GM20000 (cell line): ENCODE results near the gene MIF4GD.
A peak's percentile ranks its signal among the peaks of the same experiment; 100 is the strongest.

Experiments used
- DNase-seq: peaks from one replicate; pipeline ENCODE4 v3.0.0; 2012; ENCODE audit warnings: low spot score
- TF ChIP-seq, protein P1 (sequence below): IDR thresholded peaks from 2 replicates; pipeline ENCODE4 v1.5.1; 2012; ENCODE audit warnings: mild to moderate bottlenecking, control low read depth; ENCODE audit errors: extremely low read depth, missing control alignments

Gene MIF4GD

DNA sequence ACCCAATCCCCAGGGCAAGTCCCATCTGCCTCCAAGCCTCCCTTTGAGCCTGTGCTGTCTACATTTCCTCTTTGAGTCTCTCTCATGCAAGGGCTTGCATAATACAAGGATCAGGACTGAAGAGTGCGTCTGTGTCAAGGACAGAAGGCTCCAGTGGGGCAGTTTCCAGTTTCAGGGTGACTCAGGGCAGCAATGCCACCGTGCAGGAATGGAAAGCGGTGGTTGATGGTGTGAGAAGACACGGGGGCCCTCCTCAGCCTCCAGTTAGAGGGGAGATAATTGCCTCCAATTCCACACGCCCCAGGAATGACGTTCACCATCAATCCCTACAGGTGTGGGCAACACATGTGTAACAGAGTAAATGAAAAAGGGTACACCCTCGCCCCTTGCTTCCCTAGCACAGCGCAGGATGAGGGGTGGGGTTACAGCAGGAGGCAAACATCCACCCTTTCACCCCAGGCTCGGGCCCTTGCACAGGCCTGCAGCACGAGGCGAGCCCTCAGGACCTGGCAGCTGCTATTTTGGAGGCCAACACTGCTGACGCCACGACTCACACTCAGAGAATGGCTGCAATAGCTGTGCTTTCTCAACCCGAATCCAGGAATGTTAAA lies 43.0 kb upstream of the MIF4GD start:
- peak; percentile 32 for DNase-seq
- TF ChIP-seq, protein P1, sequence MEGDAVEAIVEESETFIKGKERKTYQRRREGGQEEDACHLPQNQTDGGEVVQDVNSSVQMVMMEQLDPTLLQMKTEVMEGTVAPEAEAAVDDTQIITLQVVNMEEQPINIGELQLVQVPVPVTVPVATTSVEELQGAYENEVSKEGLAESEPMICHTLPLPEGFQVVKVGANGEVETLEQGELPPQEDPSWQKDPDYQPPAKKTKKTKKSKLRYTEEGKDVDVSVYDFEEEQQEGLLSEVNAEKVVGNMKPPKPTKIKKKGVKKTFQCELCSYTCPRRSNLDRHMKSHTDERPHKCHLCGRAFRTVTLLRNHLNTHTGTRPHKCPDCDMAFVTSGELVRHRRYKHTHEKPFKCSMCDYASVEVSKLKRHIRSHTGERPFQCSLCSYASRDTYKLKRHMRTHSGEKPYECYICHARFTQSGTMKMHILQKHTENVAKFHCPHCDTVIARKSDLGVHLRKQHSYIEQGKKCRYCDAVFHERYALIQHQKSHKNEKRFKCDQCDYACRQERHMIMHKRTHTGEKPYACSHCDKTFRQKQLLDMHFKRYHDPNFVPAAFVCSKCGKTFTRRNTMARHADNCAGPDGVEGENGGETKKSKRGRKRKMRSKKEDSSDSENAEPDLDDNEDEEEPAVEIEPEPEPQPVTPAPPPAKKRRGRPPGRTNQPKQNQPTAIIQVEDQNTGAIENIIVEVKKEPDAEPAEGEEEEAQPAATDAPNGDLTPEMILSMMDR, result no peak

DNA sequence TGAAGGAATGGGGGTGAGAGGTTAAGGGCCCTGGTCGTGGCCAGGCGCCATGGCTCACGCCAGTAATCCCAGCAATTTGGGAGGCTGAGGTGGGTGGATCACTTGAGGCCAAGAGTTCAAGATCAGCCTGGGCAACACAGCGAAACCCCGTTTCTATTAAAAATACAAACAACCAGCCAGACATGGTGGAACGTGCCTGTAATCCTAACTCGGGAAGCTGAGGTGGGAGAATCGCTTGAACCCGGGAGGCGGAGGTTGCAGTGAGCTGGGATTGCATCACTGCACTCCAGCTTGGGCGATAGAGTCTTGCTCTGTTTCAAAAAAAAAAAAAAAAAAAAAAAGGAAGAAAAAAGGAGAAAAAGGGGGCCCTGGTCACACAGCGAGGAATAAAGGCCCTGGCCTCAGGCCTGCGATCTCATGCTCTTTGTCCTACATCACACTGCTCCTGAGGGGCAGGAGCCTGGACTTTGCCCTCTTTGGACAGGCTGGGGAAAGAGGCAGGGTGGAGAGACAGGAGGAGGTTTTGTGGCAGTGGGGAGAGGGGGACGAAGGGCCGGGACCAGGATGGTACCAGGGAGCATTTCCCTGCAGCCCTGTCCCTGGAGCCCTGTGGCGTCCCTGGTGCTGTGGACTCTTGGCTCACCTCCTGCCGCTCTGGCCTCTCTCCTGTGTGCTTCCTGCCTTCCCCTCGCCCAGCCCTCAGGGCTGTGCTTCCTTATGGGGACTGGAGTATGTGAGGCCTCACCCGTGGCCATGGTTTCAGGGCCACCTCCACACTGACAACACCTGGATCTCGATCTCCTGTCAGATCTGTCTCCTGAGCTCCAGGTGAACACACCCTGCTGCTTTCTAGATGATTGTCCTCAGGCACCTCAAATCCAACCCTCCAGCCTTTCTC lies 38.0 kb upstream of the MIF4GD start:
- DNase-seq, result no peak
- TF ChIP-seq, protein P1, result no peak

DNA sequence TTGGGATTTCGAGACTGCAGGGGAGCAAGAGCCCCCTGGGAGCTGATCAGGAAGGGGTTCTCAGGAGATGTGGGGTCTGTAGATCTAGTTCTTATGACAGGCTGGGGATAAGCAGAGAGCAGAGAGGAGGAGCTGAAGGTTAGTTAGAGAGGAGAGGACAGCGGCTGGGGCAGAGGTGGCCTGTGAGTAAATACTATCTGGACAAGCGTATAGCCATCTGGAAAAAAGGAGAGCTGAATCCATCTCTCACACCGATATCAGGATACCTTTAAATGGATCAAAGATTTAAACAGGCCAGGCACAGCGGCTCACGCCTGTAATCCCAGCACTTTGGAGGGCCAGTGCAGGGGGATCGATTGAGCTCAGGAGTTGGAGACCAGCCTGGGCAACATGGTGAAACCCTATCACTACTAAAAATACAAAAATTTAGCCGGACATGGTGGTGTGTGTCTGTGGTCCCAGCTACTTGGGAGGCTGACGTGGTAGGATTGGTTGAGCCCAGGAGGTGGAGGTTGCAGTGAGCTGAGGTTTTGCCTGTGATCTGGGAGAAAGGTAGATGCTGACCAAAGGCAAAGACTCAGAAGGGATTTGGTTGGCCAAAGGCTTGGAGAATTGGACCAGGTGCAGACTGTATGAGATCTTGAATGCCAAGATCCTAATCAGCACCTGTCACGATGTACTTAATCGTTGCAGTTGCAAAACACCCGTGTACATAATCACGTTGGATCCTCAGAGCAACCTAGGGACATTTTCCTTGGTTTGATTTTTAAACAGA lies 37.1 kb upstream of the MIF4GD start:
- no peak for DNase-seq
- TF ChIP-seq, protein P1, result no peak

DNA sequence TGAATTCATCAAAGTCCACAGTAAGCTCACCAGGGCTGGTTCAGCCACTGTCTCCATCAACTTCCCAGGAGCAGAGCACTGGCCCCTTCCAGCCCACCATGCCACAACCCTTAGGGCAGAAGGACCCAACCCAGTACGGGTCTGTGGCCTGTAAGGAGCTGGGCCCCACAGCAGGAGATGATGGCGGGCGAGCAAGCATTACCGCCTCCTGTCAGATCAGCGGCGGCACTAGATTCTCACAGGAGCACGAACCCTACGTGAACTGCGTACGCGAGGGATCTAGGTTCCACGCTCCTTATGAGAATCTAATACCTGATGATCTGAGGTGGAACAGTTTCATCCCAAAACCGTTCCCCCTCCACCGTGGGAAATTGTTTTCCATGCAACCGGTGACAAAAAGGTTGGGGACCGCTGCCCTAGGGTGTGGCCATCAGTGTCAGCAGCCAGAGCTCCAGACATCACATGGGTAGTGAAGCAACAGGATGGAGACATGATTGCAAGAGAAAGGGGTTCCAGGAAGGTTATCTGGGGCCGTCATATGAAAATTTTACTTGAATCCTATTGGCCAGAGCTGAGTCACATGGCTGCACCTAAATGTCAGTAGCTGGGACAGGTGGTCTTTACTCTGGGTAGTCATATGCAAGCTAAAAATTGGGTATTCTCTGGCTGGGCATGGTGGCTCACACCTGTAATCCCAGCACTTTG lies 30.6 kb upstream of the MIF4GD start:
- no peak for DNase-seq
- TF ChIP-seq, protein P1, result no peak

DNA sequence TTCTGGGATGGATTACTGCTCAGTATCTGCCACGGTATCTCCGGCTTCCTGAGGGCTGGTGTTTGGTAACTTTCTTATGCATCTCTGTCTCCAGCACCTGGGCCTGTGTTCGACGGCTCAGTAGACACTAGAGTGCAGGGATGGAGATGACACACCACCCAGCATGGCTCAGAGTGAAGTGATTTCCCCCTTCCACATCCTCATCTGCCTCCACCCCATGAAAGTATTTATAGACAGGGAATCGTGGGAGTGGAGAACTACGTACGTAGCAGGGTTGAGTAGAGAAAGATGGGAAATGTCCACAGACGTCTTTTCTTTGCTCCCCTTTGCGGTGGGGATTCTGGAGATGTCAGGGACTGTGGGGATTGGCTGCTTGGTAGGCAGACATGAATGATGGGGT lies 30.0 kb upstream of the MIF4GD start:
- TF ChIP-seq, protein P1, result no peak
- no peak for DNase-seq

DNA sequence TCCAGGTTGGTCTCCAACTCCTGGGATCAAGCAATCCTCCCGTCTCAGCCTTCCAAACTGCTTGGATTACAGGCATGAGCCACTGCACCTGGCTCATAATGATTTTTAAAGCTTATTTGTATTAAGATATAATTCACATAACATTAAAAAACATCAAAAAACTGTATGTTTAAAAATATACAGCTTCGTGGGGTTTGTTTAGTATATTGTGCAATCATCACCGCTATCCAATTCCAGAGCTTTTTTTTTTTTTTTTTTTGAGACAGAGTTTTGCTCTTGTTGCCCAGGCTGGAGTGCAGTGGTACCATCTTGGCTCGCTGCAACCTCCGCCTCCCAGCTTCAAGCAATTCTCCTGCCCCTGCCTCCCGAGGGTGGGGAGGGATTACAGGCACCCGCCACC lies 29.2 kb upstream of the MIF4GD start:
- TF ChIP-seq, protein P1, result no peak
- DNase-seq, result no peak
